Ovary (tissue), 3 donors: Measurements from ENCODE around the gene ZNF322.

Source experiments
- CTCF ChIP-seq, 3 donors: fragments of 450-650 bp in 2 of 3; fragments of 200-600 bp in 1 of 3; IDR thresholded peaks; one replicate each; pipeline versions ENCODE4 v1.5.1 to v1.8.0; 2016 to 2022; ENCODE audit warnings: antibody characterized with exemption in 3 of 3, mild to moderate bottlenecking in 1 of 3
- EP300 ChIP-seq: sonication (generic); formaldehyde crosslinking; IDR thresholded peaks from one replicate; pipeline ENCODE4 v1.6.1; 2017; ENCODE audit warnings: antibody characterized with exemption
- POLR2A ChIP-seq: fragments of 450-650 bp; IDR thresholded peaks from one replicate; pipeline ENCODE4 v1.6.1; 2017; ENCODE audit warnings: antibody characterized with exemption, mild to moderate bottlenecking, moderate library complexity
- donor health status: DM: no; HTN: no; CAD: no.

- TF ChIP-seq CTCF (IDR thresholded peaks at IDR 0.05) (no peak), EP300 (no peak), POLR2A (no peak)
These were observed 66.9 kb downstream of the ZNF322 start for GRCh38 chr6:26592649-26593048.
